Colonic mucosa (tissue), 4 donors: ENCODE data around the gene SNX32. TPM values are rescaled to one million over a fixed set of nuclear protein-coding genes. Genes with fewer than 3 reads are reported as not detected.

ENCODE experiments used
- DNase-seq: peaks from one replicate; pipeline ENCODE4 v3.0.0-alpha.2; 2020
- H3K27ac ChIP-seq: fragments of 200-600 bp; one replicate; pipeline ENCODE4 v1.8.0; 2021
- H3K27me3 ChIP-seq: fragments of 200-600 bp; one replicate; pipeline ENCODE4 v1.8.0; 2021
- H3K36me3 ChIP-seq: fragments of 200-600 bp; one replicate; pipeline ENCODE4 v1.8.0; 2021
- H3K4me1 ChIP-seq: fragments of 200-600 bp; one replicate; pipeline ENCODE4 v1.8.0; 2021; ENCODE audit warnings: mild to moderate bottlenecking
- H3K4me3 ChIP-seq: fragments of 200-600 bp; one replicate; pipeline ENCODE4 v1.8.0; 2021
- H3K9ac ChIP-seq, 2 donors: one replicate each; pipeline ENCODE4 v1.7.0; 2013; ENCODE audit warnings: control low read depth in 2 of 2, low read depth in 2 of 2, low read length in 2 of 2
- H3K9me3 ChIP-seq: fragments of 200-600 bp; one replicate; pipeline ENCODE4 v1.8.0; 2021
- intact Hi-C: fragments of 100-400 bp; cut with DNase I; formaldehyde crosslinking; loops from one replicate; pipeline ENCODE4 v1.14.1; 2022
- total RNA-seq, 2 donors: library from RNA; stranded (reverse); fragmentation: NEBNext Ultra II Directional in 1 of 2; extraction: Animal tissue kit (Norgen Biotek cat#: 25700) in 1 of 2; gene quantifications; one replicate each; pipeline ENCODE4 v1.2.1, GENCODE V29; 2021
- TF ChIP-seq, protein P1 (sequence below): fragments of 200-600 bp; IDR thresholded peaks from one replicate; pipeline ENCODE4 v1.8.0; 2022; ENCODE audit warnings: antibody characterized with exemption, mild to moderate bottlenecking
- donor health status: healthy.
- donor health status: DM: no; HTN: no; CAD: no.
- donor health status: DM: no; HTN: no; CAD: no.

Gene SNX32
- total RNA-seq, 2 donors from 2014 or later: 1.6 to 1.9 TPM

DNA sequence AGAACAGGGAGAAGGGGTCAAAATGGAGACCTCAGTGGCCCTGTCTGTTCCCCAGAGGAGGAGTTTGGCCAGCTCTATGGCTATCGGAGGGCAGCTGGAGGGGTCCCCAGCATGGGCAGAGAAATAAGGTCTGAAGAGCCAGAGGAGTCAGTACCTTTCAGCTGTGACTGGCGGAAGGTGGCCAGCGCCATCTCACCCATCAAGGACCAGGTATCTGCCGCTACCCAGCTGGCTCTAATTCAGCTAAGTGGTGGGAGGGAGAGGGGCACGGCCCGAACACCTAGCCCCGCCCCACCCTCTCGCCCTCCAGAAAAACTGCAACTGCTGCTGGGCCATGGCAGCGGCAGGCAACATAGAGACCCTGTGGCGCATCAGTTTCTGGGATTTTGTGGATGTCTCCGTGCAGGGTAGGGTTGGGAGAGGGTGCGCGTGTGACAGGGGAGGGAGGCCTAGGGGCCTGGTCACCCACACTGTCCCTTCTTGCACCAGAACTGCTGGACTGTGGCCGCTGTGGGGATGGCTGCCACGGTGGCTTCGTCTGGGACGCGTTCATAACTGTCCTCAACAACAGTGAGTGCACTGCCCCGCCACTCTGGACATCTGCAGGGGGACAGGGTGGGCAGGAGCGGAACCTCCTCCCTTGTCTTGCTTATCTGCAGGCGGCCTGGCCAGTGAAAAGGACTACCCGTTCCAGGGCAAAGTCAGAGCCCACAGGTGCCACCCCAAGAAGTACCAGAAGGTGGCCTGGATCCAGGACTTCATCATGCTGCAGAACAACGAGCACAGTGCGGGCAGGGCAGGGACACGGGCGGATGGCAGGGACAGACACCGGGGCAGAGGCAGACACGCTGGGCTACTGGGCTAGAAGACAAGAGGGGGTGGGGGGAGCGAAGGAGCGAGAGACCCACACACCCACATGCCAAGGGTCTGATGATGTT, 48.6 kb downstream of the SNX32 start:
- intact Hi-C loops: no loop called here
- peaks cover 7% of the 10 kb centered on the region for H3K36me3 ChIP-seq
- no peak for DNase-seq

DNA sequence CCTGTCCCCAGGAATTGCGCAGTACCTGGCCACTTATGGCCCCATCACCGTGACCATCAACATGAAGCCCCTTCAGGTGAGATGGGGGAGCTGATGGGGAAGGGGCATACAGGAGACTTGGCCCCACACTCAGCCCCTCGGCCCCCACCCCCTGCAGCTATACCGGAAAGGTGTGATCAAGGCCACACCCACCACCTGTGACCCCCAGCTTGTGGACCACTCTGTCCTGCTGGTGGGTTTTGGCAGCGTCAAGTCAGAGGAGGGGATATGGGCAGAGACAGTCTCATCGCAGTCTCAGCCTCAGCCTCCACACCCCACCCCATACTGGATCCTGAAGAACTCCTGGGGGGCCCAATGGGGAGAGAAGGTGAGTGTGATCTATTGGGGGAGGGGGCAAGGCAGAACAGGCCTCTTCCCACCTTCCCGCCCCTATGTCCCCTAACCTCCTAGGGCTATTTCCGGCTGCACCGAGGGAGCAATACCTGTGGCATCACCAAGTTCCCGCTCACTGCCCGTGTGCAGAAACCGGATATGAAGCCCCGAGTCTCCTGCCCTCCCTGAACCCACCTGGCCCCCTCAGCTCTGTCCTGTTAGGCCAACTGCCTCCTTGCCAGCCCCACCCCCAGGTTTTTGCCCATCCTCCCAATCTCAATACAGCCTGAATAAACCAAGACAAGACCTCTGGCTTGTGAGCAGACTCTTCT, 49.4 kb downstream of the SNX32 start:
- Histone ChIP-seq H3K4me3 (no peak overlapping the region), H3K4me1 (peaks cover 5% of the 10 kb centered on the region), H3K27ac (no peak overlapping the region), H3K9ac (no peak overlapping the region), H3K36me3 (peaks cover 7% of the 10 kb centered on the region), H3K27me3 (no peaks in the 10 kb centered on the region), H3K9me3 (no peaks in the 10 kb centered on the region)
- intact Hi-C loops: no loop called here
- no peak for DNase-seq
- TF ChIP-seq, protein P1, sequence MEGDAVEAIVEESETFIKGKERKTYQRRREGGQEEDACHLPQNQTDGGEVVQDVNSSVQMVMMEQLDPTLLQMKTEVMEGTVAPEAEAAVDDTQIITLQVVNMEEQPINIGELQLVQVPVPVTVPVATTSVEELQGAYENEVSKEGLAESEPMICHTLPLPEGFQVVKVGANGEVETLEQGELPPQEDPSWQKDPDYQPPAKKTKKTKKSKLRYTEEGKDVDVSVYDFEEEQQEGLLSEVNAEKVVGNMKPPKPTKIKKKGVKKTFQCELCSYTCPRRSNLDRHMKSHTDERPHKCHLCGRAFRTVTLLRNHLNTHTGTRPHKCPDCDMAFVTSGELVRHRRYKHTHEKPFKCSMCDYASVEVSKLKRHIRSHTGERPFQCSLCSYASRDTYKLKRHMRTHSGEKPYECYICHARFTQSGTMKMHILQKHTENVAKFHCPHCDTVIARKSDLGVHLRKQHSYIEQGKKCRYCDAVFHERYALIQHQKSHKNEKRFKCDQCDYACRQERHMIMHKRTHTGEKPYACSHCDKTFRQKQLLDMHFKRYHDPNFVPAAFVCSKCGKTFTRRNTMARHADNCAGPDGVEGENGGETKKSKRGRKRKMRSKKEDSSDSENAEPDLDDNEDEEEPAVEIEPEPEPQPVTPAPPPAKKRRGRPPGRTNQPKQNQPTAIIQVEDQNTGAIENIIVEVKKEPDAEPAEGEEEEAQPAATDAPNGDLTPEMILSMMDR: no peak

More for the DNA sequence above, 48.6 kb downstream of the SNX32 start:
- no peaks in the 10 kb centered on the region for H3K27me3 ChIP-seq
- TF ChIP-seq, protein P1: no peak
- H3K27ac ChIP-seq: no peak overlapping the region
- H3K9ac ChIP-seq: no peak overlapping the region
- no peaks in the 10 kb centered on the region for H3K9me3 ChIP-seq
- H3K4me3 ChIP-seq: no peak overlapping the region
- H3K4me1 ChIP-seq: no peaks in the 10 kb centered on the region

DNA sequence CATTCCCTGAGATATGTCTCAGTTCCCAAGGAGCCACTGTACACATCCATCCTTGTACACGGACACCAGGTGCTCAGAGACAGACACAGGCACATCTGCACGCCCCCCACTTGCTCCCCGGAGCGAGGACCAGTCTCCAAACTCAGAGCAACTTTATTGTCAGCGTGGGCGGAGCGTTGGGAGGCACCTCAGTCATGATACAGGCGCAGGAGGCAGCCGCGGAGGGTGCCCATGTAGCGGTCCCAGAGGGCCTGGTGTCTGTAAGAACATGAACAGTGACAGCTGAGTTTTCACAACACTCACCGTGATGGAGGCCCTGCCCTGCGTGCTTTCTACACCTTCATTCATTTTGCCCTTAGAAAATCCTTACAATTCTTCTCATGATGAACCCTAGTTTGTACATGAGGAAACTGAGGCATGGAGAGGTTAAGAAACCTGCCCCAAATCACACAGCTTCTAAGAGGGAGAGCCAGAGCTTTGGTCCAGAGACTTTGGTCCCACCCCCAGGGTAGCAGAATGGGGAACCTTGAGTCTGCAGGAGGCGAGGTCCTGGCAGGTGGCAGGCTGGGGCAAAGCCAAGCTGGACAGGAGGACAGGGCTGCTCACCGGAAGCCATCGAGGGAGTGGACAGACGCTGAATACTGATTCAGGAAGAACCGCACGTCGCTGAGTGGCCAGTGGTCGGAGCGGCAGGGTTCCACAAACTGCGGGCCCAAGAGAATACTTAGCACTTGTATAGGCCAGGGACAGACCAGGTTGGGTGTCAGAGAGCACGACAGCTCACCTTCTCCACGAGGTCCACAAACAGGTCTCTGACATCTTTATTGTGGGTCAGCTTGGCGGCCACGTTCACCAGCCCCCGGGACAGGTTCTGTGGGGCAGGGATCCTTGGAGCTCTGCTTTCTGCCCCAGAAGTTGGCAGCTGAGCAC, 50.3 kb downstream of the SNX32 start:
- Histone ChIP-seq H3K27ac (no peak overlapping the region), H3K9ac (no peak overlapping the region)
- TF ChIP-seq, protein P1: no peak

DNA sequence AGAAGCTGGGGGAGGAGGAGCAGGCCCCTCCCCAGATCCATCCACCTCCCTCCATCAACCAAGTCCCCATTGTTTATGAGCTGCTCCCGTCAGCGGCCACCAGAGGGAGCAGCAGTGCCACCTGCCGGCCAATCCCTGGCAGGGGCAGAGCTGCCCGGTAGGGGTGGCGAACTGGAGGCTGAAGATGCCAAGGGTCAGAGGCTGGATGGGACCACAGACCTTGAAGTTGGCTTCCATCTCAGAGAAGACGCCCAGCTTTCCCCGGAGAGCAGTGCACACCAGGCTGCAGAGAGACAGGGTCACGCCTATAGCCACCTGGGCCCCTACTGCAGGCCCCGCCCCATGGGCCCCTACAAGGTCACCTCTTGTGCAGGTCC, 50.9 kb downstream of the SNX32 start:
- peak; percentile 76 for DNase-seq
- peaks cover 5% of the 10 kb centered on the region for H3K4me1 ChIP-seq
- no peak overlapping the region for H3K4me3 ChIP-seq
- TF ChIP-seq, protein P1: peak; percentile 98
- H3K36me3 ChIP-seq: peaks cover 7% of the 10 kb centered on the region
- no peak overlapping the region for H3K9ac ChIP-seq
- H3K27me3 ChIP-seq: no peaks in the 10 kb centered on the region
- H3K27ac ChIP-seq: no peak overlapping the region
- no peaks in the 10 kb centered on the region for H3K9me3 ChIP-seq
- intact Hi-C loops: loop anchor here (5.0 kb wide), 1 partner anchor 103 kb away; no protein-coding TSS in a partner anchor

More for the DNA sequence above, 50.3 kb downstream of the SNX32 start:
- Histone ChIP-seq H3K36me3 (peaks cover 7% of the 10 kb centered on the region), H3K27me3 (no peaks in the 10 kb centered on the region), H3K4me3 (no peak overlapping the region), H3K9me3 (no peaks in the 10 kb centered on the region), H3K4me1 (peaks cover 5% of the 10 kb centered on the region)
- no peak for DNase-seq
- intact Hi-C loops: no loop called here

DNA sequence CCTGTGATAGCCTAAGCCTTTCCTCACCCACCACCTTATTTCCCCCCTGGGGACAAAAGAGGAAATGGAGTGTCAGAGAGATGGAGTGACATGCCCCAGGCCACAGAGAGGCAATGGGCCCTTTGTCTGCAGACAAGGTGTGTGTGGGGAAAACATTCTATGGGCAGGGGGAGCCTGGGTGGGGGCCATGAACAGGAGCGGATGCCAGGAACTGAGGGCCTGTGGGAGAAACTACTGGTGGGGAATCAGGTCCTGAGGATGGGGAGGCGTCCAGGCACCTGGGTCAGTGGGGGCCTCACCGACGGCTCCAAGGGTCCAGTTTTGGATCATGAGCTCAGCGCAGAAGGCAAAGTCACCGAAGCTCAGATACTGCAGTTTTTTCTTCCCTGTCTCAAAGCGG, 51.5 kb downstream of the SNX32 start:
- TF ChIP-seq, protein P1: no peak
- H3K27ac ChIP-seq: no peak overlapping the region
- intact Hi-C loops: loop anchor here (5.0 kb wide), 1 partner anchor 102 kb away; no protein-coding TSS in a partner anchor
- no peak for DNase-seq
- no peaks in the 10 kb centered on the region for H3K27me3 ChIP-seq
- H3K4me3 ChIP-seq: no peak overlapping the region
- peaks cover 5% of the 10 kb centered on the region for H3K4me1 ChIP-seq
- peaks cover 7% of the 10 kb centered on the region for H3K36me3 ChIP-seq
- H3K9ac ChIP-seq: no peak overlapping the region
- no peaks in the 10 kb centered on the region for H3K9me3 ChIP-seq
